ENCODE results near the gene SLC41A1.

SLC41A1 gene

DNA sequence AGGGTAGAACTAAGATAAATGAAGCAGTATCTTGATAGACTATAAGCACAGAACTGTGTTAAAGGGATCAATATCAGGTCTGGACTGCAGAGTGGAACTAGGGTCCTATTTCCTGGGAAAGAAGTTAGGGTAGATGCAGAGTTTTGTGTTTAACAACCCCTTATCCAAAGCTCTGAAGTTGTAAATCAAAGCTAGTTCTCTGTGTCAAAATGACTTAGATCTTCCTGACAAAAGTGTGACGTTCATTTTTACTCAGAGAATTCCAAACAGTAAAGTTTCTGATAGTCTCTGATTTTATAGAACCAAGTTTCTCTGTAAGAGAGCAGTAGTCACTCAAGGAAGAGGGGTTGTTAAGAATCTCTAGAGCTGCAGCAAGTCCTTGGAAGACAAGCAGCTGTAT, 71.3 kb downstream of the SLC41A1 start:
- intact Hi-C loops (cut with DNase I) = no loop called here
- no peak for DNase-seq

DNA sequence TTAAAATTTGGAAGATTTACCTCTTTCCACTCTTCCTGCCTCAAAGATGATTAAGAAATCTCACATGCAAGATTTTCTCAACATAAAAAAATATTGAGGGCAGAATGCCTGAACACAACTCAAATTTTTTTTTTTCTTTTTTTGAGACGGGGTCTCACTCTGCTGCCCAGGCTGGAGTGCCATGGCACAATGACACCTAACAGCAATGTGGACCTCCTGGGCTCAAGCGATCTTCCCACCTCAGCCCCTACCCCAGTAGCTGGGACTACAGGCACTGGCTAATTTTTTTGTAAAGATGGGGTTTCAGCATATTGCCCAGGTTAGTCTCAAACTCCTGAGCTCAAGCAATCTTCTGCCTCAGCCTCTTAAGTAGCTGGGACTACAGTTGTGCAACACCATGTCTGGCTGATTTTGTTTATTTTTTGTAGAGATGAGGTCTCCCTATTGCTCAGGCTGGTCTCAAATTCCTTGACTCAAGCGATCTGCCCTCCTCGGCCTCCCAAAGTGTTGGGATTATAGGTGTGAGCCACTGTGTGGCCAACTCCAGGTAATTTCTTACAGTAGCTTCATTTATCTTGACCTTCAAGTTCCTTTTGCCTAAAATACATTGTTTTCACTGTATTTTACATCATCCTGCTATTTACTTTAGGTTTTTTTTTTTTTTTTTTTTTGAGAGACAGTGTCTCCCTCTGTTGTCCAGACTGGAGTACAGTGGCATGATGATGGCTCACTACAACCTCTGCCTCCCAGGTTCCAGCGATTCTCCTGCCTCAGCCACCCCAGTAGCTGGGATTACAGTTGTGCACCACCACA, 73.4 kb downstream of the SLC41A1 start:
- intact Hi-C loops (cut with DNase I) = no loop called here
- no peak for DNase-seq
